ENCODE results near the gene SULT1A1.
"Not testable (repeated sequence)": the region's sequence is repeated elsewhere in the genome, so short reads cannot be mapped to it uniquely, and the experiment has no call there.

The SULT1A1 gene

DNA sequence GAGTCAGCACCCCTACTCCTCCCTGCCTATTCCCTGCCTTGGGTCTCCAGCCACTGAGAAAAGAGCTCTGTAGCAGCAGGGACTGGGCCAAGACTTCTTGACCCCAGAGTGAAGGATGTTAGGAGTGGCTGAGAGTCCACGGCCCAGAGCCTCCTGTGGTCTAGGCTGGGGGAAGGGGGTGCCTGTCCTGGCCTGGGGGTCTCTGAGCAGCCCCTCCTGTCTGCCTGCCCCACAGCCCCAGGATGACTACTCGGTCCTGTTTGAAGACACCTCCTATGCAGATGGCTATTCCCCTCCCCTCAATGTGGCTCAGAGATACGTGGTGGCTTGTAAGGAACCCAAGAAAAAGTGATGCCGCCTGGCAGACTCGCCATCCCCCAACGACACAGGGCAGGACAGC lies 18.5 kb downstream of the SULT1A1 start:
- DNase-seq (ENCODE audit: low read depth, low spot score): no peak

DNA sequence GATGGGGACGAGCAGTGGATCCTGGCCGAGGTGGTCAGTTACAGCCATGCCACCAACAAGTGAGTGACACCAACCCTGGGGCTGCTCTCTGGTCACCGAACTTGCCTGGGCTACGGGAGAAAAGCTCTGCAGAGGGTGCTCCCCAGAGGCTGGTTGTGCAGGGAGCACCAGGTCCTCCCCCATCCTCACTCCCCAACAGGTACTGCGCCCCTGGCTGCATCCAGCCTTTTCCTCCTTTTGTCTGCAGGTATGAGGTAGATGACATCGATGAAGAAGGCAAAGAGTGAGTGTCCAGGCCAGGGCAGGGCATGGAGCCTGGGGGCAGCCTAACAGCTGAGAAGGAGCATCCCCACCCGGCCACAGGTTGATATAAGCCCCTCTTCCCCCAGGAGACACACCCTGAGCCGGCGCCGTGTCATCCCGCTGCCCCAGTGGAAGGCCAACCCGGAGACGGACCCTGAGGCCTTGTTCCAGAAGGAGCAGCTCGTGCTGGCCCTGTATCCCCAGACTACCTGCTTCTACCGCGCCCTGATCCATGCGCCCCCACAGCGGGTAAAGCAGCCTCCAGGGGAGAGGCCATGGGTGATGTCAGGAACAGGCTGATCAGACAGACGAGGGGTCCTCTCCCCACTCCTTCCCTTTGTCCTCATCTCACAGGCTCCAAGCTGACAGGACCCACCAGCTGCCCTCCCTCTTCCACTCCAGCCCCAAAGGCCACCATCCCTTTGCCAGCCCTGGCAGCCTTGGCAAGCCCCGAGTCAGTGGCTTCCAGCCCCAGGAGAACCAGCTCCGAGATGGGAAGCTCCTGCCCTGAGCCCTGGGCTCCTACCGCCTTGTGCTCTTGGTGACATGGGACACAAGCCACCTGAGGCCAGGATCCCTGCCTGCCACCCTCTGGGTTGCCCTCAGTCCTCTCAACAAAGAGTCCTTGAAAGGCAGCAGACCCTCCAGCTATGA lies 19.2 kb downstream of the SULT1A1 start:
- no peak for DNase-seq (ENCODE audit: low read depth, low spot score)

DNA sequence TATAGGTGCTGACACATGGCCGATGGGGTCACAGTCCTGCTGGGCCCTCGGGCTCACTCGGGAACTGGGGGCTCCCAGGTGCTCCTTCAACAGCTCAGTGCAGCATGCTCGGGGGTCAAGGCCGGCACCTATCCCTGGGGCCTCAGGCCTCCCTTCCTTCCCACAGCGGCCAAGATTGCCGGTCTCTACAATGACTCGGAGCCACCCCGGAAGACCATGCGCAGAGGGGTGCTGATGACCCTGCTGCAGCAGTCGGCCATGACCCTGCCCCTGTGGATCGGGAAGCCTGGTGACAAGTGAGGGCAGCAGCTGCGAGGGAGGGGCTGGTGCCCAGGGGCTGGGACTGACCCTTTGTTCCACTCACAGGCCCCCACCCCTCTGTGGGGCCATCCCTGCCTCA lies 19.9 kb downstream of the SULT1A1 start:
- DNase-seq (ENCODE audit: low read depth, low spot score): no peak

DNA sequence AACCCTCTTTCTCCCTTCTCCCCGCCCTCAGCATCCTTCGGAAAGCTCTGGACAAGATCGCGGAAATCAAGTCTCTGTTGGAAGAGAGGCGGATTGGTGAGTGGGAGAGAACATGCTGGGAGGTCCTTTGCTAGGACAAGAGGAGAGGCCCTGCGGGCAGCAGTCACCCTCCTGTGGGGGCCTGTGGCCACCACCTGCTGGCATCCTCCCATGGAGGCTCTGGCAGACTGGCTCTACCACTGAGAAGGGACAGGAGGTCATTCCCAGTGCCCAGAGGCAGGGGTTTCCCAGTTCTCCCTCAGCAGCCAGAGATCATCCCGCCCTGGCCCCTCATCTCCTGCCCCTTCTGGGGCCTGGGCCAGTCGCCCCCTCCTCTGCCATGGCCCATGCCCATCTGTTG lies 20.8 kb downstream of the SULT1A1 start:
- no peak for DNase-seq (ENCODE audit: low read depth, low spot score)

DNA sequence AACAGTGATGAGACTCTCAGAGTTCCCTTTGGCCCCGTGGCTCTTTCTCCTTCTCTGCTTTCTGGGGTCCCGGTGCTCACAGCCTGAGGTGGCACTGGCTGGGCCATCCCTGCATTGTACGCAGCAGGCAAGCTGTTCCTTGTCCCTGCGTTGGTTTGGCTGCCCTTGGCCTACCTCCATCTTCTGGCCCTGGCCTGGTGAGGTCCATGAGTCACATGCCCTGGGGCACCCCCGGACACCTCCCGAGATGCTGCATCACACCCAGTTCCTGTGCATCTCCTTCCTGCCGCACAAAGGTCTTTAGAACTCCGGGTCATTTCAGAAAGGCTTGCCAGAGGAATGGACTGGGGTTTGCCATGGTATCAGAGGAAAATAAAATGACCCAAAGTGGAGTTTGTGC lies 22.5 kb downstream of the SULT1A1 start:
- no peak for DNase-seq (ENCODE audit: low read depth, low spot score)

DNA sequence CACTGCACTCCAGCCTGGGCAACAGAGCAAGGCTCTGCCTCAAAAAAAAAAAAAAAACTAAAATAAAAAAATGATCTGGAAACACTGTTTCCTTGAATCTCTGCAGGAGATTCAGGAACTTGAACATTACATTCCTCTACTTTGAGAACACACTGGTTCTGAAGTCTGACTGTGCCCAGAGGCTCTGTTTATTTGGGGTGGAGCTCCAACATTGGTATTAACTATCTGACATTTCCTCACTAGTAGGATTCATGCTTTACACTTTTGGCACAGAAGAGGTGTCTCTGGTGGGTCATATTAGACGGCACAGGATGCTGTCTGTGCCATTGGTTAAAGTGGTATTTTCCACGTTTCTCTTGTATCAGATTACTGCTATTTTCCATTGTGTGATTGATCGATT lies 23.4 kb downstream of the SULT1A1 start:
- DNase-seq (ENCODE audit: low read depth, low spot score): no peak

DNA sequence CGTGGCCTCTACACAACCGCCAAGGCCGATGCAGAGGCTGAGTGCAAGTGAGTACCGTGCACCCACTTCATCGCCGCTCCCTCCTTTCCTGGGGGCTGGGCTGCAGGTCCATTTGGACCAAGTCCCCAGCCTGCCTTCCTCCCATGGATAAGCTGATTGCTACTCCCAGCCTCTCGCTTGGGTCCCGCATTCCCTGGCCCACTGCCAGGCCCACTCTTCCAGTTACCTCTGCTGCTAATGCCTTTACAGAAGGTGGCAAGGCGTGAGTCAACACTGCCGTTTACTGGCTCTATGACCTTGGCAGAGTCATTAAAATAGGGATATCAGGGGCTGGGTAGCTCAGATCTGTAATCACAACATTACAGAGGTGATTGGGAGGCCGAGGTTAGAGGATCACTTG lies 24.2 kb downstream of the SULT1A1 start:
- no peak for DNase-seq (ENCODE audit: low read depth, low spot score)

DNA sequence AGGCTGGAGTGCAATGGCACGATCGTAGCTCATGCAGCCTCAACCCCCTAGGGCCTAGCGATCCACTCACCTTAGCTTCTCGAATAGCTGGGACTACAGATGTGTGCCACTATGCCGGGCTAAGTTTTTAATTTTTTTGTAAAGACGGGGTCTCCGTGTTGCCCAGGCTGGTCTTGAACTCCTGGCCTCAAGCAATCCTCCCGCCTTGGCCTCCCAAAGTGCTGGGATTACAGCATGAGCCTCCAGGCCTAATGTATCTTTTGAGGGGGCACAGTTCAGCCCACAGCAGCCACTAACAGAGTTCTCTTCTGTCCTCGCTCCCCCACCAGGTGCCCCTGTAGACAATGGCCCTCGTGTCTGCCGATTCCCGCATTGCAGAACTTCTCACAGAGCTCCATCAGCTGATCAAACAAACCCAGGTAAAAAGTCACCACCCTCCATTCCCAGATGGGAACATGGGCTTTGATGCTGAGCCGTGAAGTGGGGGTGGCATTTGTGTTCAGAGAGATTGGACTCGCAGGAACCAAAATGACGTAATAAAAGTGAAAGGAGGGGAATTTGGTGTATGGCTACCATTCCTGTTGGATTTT lies 29.0 kb downstream of the SULT1A1 start:
- no peak for DNase-seq (ENCODE audit: low read depth, low spot score)

DNA sequence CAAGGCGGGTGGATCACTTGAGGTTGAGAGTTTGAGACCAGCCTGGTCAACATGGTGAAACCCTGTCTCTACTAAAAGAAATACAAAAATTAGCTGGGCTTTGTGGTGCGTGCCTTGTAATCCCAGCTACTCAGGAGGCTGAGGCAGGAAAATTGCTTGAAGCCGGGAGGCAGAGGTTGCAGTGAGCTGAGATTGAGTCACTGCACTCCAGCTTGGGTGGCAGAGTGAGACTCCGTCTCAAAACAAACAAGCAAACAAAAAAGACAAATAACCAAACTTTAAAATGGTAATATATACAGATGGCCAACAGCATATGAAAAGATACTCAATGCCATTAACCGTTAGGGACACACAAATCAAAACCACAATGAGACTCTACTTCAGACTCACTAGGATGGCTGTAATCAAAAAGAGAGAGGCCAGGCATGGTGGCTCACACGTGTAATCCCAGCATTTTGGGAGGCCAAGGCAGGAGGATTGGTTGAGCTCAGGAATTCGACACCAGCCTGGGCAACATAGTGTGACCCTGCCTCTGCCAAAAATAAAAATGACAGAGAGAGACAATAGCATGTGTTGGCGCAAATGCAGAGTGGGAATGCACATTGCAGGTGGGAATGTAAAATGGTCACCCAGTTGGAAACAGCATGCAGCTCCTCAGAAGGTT lies 34.3 kb downstream of the SULT1A1 start:
- DNase-seq (ENCODE audit: low read depth, low spot score): no peak

DNA sequence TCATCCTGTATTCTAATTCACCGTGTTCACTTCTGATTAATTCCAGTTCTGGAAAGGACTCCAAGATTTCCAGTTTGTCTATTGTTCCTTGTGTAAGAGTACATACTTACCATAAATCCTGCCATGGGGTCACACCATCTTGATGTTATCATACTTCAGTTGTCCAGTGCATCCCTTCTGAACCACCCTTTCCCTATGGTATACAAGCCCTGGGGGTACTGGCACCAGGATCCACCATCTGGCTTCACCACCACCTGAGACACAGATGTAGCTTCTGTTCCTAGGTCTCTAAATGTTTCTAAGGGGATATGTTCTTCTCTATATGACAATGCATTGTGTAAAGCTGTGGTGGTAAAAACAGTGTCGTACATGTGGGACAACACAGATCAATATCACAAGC lies 34.9 kb downstream of the SULT1A1 start:
- DNase-seq (ENCODE audit: low read depth, low spot score): no peak

DNA sequence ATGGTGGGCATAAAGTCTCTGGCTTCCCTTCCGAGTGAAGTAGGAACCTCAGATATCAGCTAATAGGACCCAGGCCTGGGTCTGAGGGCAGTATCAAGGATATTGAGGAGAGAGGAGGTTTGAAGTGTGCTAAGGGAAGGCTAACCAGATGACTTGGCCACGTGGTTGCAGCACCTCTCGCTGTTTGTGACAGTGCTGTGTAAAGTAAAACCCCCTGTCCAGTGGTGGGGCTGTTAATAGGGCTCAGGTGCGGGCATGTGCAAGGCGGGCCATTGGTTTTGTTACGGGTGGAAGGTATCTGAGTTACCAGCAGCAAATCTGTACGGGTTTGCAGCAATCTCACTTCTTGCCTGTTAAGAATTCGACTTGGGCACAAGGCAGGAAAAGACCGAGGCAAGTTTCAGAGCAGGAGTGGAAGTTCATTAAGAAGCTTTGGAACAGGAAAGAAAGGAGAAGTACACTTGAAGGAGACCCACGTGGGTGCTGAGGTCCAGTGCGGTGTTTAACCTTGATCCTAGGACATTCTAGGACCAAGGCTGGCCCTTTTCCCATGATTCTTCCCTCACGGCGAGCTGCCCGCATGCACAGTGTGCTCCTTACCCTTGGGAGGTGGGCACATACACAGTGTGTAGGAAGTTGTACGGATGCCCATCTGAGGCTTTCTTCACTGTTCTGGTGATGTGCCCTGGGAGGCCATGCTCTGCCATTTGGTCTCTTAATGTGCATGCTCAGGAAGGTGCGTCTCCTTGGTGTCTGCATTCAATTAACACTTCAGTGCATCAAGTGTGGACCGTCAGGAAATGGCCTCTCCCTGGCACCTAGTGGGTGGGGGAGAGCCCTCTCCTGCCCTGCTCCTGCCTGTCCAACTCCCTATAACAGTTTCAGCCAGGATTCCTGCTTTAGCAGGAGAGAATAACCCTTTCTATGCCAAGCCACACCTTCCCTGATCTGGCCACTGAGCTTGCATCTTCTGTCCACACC lies 35.8 kb downstream of the SULT1A1 start:
- DNase-seq (ENCODE audit: low read depth, low spot score): no peak

DNA sequence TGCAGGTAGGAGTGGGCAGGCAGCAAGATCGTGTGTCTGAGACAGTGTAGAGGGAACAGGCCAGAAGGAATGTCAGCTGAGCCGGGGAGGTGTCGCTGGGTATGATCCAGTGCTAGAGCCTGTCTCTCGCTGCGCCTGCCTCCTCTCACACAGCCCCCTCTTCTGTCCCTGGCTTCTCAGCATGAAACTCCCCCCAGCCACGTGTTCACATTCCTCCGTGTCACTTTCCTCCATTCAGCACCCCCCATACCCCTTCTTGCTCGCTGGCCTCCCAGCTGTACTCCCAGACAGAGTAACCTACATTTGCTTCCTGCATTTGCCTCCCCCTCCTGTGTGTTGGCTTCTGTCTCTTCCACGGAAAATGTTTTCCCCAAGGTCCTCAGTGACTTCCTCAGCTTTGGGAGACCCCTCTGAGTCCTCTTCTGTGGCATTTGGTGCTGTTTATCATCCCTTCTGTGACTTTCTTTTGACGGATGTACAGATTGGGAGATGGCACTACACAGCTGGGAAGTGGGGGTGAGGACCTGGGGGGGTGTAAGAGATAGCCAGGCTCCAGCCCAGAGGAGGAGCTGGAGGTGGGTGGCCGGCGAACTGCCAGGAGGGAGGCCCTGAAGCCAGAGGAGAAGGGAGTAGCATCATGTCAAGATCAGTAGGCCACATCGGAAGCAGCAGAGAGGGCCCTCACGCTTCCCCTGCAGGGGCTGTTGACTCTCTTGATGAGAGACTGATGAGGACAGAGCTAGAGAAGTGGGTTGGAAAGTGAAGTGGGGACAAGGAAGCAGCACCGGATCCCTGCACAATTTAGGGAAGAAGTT lies 36.9 kb downstream of the SULT1A1 start:
- no peak for DNase-seq (ENCODE audit: low read depth, low spot score)

DNA sequence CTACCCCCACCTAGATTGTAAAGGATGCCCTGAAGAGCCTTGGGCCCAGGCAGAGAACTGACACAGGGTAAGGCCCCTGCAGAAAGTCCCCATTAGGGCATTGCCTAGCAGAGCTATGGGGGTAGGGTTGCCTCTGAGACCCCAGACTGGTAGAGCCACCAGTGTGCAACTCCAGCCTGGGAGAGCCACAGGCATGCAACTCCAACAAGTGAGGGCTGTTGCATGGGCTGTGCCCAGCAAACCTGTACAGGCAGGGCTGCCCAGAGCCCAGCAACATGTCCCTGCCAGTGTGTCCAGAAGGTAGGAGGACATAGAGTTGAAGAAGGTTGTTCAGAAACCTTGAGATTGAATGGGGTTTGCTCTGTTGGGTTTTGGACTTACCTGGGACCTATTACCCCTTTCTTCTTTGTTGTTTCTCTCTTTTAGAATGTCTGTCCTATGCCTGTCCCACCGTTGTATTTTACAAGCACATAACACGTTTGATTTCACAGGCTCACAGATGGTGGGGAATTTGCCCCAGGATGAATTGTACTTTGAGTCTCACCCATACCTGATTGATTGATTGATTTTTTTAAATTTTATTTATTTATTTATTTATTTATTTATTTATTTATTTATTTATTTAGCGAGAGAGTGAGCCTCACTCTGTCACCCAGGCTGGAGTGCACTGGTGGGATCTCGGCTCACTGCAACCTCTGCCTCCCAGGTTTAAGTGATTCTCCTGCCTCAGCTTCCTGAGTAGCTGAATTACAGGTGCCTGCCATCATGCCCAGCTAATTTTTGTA lies 39.7 kb downstream of the SULT1A1 start:
- no peak for DNase-seq (ENCODE audit: low read depth, low spot score)

DNA sequence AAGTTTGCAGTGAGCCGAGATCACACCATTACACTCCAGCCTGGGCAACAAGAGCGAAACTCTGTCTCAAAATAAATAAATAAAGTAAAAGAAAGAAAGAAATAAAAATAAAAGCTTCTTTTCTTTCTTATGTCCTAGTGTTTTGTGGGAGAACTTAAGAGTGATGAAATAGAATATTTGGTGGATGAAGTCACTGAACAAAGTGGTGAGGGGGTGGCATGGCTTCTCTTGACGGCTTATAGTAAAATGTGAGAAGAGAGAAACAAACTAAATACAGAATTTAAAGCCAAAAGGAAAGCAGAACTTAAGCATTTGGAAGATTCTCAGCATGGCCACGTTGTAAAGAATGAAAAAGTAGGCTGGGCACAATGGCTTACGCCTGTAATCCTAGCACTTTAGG lies 40.8 kb downstream of the SULT1A1 start:
- DNase-seq (ENCODE audit: low read depth, low spot score): no peak

DNA sequence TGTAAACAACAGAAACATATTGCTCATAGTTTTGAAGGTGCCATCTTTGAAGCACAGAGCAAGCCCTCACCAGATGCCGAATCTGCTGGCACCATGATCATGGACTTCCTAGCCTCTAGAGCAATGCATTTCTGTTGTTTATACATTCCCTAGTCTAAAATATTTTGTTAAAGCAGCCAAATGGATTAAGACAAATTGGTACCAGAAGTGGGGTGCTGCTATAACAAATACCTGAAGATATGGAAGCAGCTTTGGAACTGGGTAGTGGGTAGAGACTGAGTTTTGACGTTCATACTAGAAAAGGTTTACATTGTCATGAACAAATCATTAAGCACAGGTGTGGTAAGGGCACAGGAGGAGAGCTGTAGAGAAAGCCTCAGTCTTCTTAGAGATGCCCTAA lies 42.6 kb downstream of the SULT1A1 start:
- DNase-seq (ENCODE audit: low read depth, low spot score): no peak

DNA sequence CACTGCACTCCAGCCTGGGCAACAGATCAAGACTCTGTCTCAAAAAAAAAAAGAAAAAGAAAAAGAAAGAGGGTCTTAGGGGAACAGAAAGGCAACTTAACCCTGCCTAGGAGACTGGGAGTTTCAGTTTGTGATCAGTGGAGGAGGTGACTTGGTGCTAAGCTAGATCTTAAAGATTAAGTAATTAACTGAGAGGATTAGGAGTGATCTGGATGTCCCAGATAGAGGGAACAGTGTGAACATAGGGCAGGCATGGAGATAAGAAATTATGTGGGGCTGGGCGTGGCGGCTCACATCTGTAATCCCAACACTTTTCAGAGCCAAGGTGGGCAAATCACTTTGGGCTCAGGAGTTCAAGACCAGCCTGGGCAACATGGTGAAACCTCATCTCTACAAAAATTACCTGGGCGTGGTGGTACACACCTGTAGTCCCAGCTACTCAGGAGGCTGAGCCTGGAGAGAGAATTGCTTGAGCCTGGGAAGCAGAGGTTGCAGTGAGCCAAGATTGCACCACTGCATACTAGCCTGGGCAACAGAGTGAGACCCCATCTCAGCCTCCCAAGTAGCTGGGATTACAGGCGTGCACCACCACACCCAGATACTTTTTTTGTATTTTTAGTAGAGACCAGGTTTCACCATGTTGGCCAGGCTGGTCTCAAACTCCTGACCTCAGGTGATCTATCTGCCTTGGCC lies 43.5 kb downstream of the SULT1A1 start:
- DNase-seq (ENCODE audit: low read depth, low spot score): not testable (repeated sequence)

DNA sequence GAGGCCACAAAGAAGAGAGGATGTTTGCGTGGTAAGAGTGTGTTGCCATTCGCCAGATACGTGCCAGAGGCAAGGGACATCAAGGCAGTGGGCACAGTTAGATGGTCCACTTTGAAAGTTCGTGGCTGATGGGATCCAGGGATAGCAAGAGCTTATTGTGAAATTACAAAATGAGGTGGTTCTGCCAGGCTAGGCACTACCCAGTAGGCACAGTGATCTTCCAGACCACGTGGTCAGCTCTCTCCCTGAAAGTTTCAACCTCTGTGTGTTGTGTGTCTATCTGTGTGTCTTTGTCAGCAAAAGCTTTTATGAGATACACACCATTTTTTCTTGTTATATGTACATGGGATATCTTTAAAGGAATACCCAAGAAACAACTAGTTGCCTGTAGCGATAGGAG lies 46.6 kb downstream of the SULT1A1 start:
- DNase-seq (ENCODE audit: low read depth, low spot score): no peak

DNA sequence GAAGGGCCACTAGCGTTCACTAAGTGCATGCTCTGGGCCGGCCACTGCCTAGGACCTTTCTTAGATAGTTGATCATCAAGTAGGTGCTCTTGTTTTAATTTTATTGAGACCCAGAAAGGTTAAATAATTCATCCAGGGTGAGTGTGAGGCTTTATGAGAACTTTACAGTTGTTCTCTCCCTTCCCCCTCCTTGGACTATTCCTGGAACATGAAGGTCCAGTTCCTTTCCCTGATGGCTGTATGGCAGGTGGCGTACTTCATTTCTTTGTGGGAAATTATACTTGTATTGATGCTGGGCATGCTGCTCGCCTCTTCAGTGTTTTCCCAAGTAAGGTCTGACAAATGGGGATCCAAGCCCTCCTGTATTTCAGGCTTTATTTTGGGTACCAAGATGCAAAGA lies 47.6 kb downstream of the SULT1A1 start:
- no peak for DNase-seq (ENCODE audit: low read depth, low spot score)

DNA sequence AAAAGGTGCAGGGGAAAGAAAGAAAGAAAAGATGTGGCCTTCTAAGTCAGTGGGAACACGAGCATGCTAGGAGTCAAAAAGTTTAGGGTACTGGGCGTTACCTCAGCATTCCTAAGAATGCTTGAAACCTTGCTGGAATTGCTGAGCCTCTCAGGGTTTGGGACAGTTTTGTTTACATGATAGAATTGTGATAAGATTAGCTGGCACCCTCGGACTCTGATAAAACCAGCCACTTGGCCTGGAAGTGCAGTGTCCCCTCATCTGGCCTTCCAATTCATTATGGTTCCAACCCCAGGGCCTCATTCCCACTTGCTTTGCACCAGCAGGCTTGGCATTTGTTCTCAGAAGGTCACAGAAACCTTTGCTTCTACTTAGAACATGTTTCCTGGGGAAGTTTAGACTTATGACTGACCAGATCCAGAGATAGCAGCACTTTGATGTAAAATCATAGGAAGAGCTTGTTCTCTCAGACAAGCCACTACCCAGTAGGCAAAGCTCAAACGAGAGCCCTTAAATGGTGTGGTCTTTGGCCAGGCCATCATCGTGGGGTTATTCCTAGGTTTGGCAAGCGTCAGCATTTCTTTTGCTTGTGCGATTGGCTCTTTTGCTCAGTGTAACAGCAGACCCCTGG lies 48.2 kb downstream of the SULT1A1 start:
- no peak for DNase-seq (ENCODE audit: low read depth, low spot score)
